ENCODE results near the gene CFAP77. TPM values are rescaled to one million over a fixed set of nuclear protein-coding genes. Genes with fewer than 3 reads are reported as not detected.

The CFAP77 gene
- total and polyA plus RNA-seq, 12 donors, result 0.53 to 4.3 (median 1.3) TPM

GRCh38 chr9:132414731-132415130 lies 4.7 kb downstream of the CFAP77 start:
- no peak for DNase-seq
- H3K4me3 ChIP-seq, result no peak overlapping the region
- peaks cover 7 to 18% (median 17%) of the 10 kb centered on the region in 9 donors for H3K4me1 ChIP-seq
- no peak overlapping the region for H3K27ac ChIP-seq
- no peaks in the 10 kb centered on the region for H3K9me3 ChIP-seq
- H3K36me3 ChIP-seq, result no peaks in the 10 kb centered on the region
- intact Hi-C loops (cut with DNase I), result loop anchor here in 9 of 10 donors (5.0 to 10.0 kb wide), 10 partner anchors 80 to 560 kb away; partner anchors contain the start of gene GFI1B (in 1 of the 9)
- peaks cover 0 to 96% (median 63%) of the 10 kb centered on the region in 7 donors for H3K27me3 ChIP-seq
- 71 to 72% methylated on average over 7 of the region's 7 CpGs for WGBS, 2 donors
- ATAC-seq, result no peak
- no peak for TF ChIP-seq CTCF (IDR thresholded peaks at IDR 0.05)

GRCh38 chr9:132415181-132415580 lies 5.2 kb downstream of the CFAP77 start:
- TF ChIP-seq CTCF (IDR thresholded peaks at IDR 0.05), result no peak
- no peak for DNase-seq
- Histone ChIP-seq H3K9me3 (no peaks in the 10 kb centered on the region), H3K27ac (no peak overlapping the region), H3K27me3 (peaks cover 0 to 92% (median 58%) of the 10 kb centered on the region in 7 donors), H3K4me1 (peaks cover 6 to 13% (median 12%) of the 10 kb centered on the region in 9 donors), H3K36me3 (no peaks in the 10 kb centered on the region), H3K4me3 (no peak overlapping the region)
- ATAC-seq, result no peak
- WGBS, 2 donors, result 41 to 45% methylated on average over 12 of the region's 12 CpGs
- intact Hi-C loops (cut with DNase I), result loop anchor here in 5 of 10 donors (10.0 kb wide), 5 partner anchors 80 to 560 kb away; partner anchors contain the start of gene GFI1B (in 1 of the 5)

GRCh38 chr9:132418726-132419363 lies 8.8 kb downstream of the CFAP77 start:
- no peak for TF ChIP-seq CTCF (IDR thresholded peaks at IDR 0.05)
- DNase-seq (no peak), ATAC-seq (no peak)
- no peak overlapping the region for H3K27ac ChIP-seq
- H3K4me1 ChIP-seq, result no peaks in the 10 kb centered on the region
- intact Hi-C loops (cut with DNase I), result loop anchor here in 5 of 10 donors (10.0 kb wide), 5 partner anchors 76 to 556 kb away; partner anchors contain the start of gene GFI1B (in 1 of the 5)
- no peak overlapping the region for H3K4me3 ChIP-seq
- H3K36me3 ChIP-seq, result no peaks in the 10 kb centered on the region
- H3K27me3 ChIP-seq, result peaks cover 0 to 79% (median 43%) of the 10 kb centered on the region in 7 donors
- no peaks in the 10 kb centered on the region for H3K9me3 ChIP-seq
- WGBS, 2 donors, result 73% methylated on average over 5 of the region's 5 CpGs

- DNase-seq, result no peak
- ATAC-seq, result no peak
- intact Hi-C loops (cut with DNase I), result no loop called here
- Histone ChIP-seq H3K36me3 (no peaks in the 10 kb centered on the region), H3K4me3 (no peak overlapping the region), H3K4me1 (no peaks in the 10 kb centered on the region), H3K9me3 (no peaks in the 10 kb centered on the region), H3K27me3 (peaks cover 0 to 81% (median 44%) of the 10 kb centered on the region in 7 donors), H3K27ac (no peak overlapping the region)
- WGBS, 2 donors, result 61 to 70% methylated on average over 5 of the region's 5 CpGs
- no peak for TF ChIP-seq CTCF (IDR thresholded peaks at IDR 0.05)
These were observed 12.6 kb downstream of the CFAP77 start for GRCh38 chr9:132422574-132422973.

Data from heart right ventricle (tissue), 16 donors.